HEK293 (cell line): ENCODE results near the gene EML3.

Source experiments
- CTCF ChIP-seq: fragments of 450-650 bp; formaldehyde crosslinking; IDR thresholded peaks from 2 replicates; pipeline ENCODE4 v1.5.1; 2016; ENCODE audit warnings: missing biosample characterization, missing genetic modification characterization
- REST ChIP-seq: fragments of 450-650 bp; formaldehyde crosslinking; IDR thresholded peaks from 2 replicates; pipeline ENCODE4 v1.5.1; 2016; ENCODE audit warnings: missing biosample characterization, missing genetic modification characterization
- SCRT2 ChIP-seq: fragments of 450-650 bp; formaldehyde crosslinking; IDR thresholded peaks from 2 replicates; pipeline ENCODE4 v1.5.1; 2016; ENCODE audit warnings: missing biosample characterization, missing genetic modification characterization
- TF ChIP-seq, protein P1 (sequence below): fragments of 450-650 bp; formaldehyde crosslinking; IDR thresholded peaks from 2 replicates; pipeline ENCODE4 v1.5.1; 2016; ENCODE audit warnings: missing biosample characterization, missing genetic modification characterization

- TF ChIP-seq CTCF (tag by site-specific recombination) (peak; percentile 72; the same call in 1 of the 2 replicates), REST (tag by site-specific recombination) (no peak), SCRT2 (no peak)
- TF ChIP-seq, protein P1, sequence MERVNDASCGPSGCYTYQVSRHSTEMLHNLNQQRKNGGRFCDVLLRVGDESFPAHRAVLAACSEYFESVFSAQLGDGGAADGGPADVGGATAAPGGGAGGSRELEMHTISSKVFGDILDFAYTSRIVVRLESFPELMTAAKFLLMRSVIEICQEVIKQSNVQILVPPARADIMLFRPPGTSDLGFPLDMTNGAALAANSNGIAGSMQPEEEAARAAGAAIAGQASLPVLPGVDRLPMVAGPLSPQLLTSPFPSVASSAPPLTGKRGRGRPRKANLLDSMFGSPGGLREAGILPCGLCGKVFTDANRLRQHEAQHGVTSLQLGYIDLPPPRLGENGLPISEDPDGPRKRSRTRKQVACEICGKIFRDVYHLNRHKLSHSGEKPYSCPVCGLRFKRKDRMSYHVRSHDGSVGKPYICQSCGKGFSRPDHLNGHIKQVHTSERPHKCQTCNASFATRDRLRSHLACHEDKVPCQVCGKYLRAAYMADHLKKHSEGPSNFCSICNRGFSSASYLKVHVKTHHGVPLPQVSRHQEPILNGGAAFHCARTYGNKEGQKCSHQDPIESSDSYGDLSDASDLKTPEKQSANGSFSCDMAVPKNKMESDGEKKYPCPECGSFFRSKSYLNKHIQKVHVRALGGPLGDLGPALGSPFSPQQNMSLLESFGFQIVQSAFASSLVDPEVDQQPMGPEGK (tag by site-specific recombination): no peak
Measured at GRCh38 chr11:62592146-62592815, 20.3 kb downstream of the EML3 start.
